ENCODE results near the gene KATNBL1. TPM values are rescaled to one million over a fixed set of nuclear protein-coding genes. Genes with fewer than 3 reads are reported as not detected.

Gene KATNBL1
- total RNA-seq, 1 donor from 2014 or later: 50.3 TPM

- H3K27ac ChIP-seq: no peak overlapping the region
- H3K36me3 ChIP-seq: peaks cover 0 to 54% of the 10 kb centered on the region in 2 donors
- intact Hi-C loops (cut with DNase I): no loop called here
Observed at GRCh38 chr15:34147371-34148140, 62.3 kb downstream of the KATNBL1 start.

DNA sequence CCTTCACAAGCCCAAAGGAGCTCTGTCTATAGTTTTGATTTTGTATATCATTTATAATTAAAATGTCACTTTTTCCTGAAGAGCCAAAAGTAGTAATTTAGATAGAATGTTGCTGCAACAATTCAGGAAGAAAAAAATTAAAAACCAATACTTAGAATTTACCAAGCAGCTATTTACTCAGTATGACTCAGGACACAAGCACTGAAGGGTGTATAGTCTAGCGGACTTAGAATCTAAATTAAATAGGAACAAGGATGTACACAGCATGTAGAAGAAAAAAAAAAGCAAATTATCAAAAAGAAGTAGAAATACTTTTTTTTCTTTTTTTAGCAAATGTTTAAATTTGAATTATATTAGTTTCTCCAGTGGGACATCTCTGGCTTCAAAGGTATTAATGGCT lies 76.4 kb downstream of the KATNBL1 start:
- Histone ChIP-seq H3K36me3 (peaks cover 0 to 9% of the 10 kb centered on the region in 2 donors), H3K4me3 (no peak overlapping the region), H3K9me3 (no peaks in the 10 kb centered on the region), H3K27me3 (no peaks in the 10 kb centered on the region), H3K4me1 (no peaks in the 10 kb centered on the region), H3K27ac (no peak overlapping the region)
- no peak for TF ChIP-seq CTCF (IDR thresholded peaks at IDR 0.05)
- no peak for TF ChIP-seq POLR2AphosphoS5 (IDR thresholded peaks at IDR 0.05; ENCODE audit: insufficient read depth in 1 of 2, low read depth in 1 of 2)
- intact Hi-C loops (cut with DNase I): no loop called here
- DNase-seq (ENCODE audit: extremely low spot score in 2 of 2): no peak

More at GRCh38 chr15:34147371-34148140, 62.3 kb downstream of the KATNBL1 start:
- TF ChIP-seq POLR2A (IDR thresholded peaks at IDR 0.05): no peak
- no peak for TF ChIP-seq POLR2AphosphoS5 (IDR thresholded peaks at IDR 0.05; ENCODE audit: insufficient read depth in 1 of 2, low read depth in 1 of 2)
- TF ChIP-seq CTCF (IDR thresholded peaks at IDR 0.05): no peak
- DNase-seq (ENCODE audit: extremely low spot score in 2 of 2): no peak
- H3K27me3 ChIP-seq: no peaks in the 10 kb centered on the region
- H3K4me1 ChIP-seq: no peaks in the 10 kb centered on the region
- H3K4me3 ChIP-seq: no peak overlapping the region
- H3K9me3 ChIP-seq: no peaks in the 10 kb centered on the region

GRCh38 chr15:34132881-34133280 lies 77.0 kb downstream of the KATNBL1 start:
- no peaks in the 10 kb centered on the region for H3K4me1 ChIP-seq
- no peaks in the 10 kb centered on the region for H3K9me3 ChIP-seq
- H3K36me3 ChIP-seq: peaks cover 0 to 4% of the 10 kb centered on the region in 2 donors
- H3K4me3 ChIP-seq: no peak overlapping the region
- no peak for TF ChIP-seq CTCF (IDR thresholded peaks at IDR 0.05)
- no peak for TF ChIP-seq POLR2AphosphoS5 (IDR thresholded peaks at IDR 0.05; ENCODE audit: insufficient read depth in 1 of 2, low read depth in 1 of 2)
- no peak for TF ChIP-seq POLR2A (IDR thresholded peaks at IDR 0.05)
- no peaks in the 10 kb centered on the region for H3K27me3 ChIP-seq
- no peak overlapping the region for H3K27ac ChIP-seq
- DNase-seq (ENCODE audit: extremely low spot score in 2 of 2): no peak
- intact Hi-C loops (cut with DNase I): no loop called here

DNA sequence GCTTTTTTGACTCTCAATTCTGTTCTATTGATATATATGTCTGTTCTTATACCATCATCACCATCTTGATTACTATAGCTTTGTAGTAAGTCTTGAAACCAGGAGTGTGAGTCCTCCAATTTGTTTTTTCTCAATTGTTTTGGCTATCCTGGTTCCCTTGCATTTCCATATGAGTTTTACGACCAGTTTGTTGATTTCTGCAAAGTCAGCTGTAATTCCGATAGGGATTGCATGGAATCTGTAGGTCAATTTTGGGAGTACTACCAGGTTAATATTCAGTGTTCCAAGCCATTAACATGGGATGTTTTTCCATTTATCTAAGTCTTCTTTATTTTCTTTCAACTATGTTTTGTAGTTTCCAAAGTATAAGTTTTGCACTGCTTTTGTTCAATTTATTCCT lies 81.0 kb downstream of the KATNBL1 start:
- TF ChIP-seq CTCF (IDR thresholded peaks at IDR 0.05) (no peak), POLR2A (IDR thresholded peaks at IDR 0.05) (no peak), POLR2AphosphoS5 (IDR thresholded peaks at IDR 0.05; ENCODE audit: insufficient read depth in 1 of 2, low read depth in 1 of 2) (no peak)
- DNase-seq (ENCODE audit: extremely low spot score in 2 of 2): no peak
- no peaks in the 10 kb centered on the region for H3K9me3 ChIP-seq
- no peaks in the 10 kb centered on the region for H3K4me1 ChIP-seq
- intact Hi-C loops (cut with DNase I): no loop called here
- H3K27me3 ChIP-seq: no peaks in the 10 kb centered on the region
- H3K27ac ChIP-seq: no peak overlapping the region
- H3K4me3 ChIP-seq: no peak overlapping the region
- no peaks in the 10 kb centered on the region for H3K36me3 ChIP-seq

- Histone ChIP-seq H3K4me3 (no peak overlapping the region), H3K4me1 (no peaks in the 10 kb centered on the region), H3K27ac (no peak overlapping the region), H3K9me3 (no peaks in the 10 kb centered on the region), H3K36me3 (no peaks in the 10 kb centered on the region), H3K27me3 (no peaks in the 10 kb centered on the region)
- no peak for TF ChIP-seq POLR2A (IDR thresholded peaks at IDR 0.05)
- TF ChIP-seq CTCF (IDR thresholded peaks at IDR 0.05): no peak
- intact Hi-C loops (cut with DNase I): no loop called here
- DNase-seq (ENCODE audit: extremely low spot score in 2 of 2): no peak
Observed at GRCh38 chr15:34126522-34126921, 83.4 kb downstream of the KATNBL1 start.

Measured in vagina (tissue), 2 donors.